GM18519 (cell line): ENCODE results near the gene NPAS2.

ENCODE experiments used
- ATAC-seq: cut with Tn5 transposase; IDR thresholded peaks from one replicate; pipeline ENCODE4 v1.9.1; 2021; ENCODE audit warnings: mild to moderate bottlenecking, moderate library complexity; ENCODE audit not compliant: unreplicated experiment, low FRiP score

The NPAS2 gene

GRCh38 chr2:100820523-100821254 lies 750 bp downstream of the NPAS2 start:
- ATAC-seq, result no peak

DNA sequence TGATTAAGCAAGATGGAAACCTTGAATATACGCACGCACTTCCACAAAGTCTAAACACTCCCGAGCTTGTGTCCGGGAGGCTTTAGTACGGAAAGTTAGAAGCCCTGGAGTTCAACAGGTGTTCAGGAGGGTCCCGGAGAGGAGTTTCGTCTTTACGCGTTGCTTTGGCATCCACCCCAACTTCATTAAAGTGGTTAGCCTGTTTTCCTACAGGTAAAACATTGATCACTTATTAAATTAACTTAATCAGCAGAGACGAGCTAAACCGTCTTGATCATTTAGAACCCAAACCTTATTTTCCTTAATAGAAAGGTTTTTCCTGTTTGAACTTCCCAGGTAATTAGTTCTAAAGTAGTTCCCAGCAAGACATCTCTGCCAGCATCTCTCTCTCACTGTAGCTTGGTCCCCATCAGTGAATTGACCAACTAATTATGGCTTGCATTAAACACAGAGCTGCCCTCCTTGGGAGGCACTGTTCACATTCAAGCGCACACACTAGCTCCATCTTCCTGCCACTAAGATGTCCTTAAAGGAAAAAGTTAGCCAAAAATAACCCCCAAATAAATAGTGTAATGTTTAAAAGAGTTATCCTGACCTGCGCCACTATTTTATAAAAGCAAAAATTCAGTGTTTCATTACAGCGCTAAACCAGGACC lies 1.4 kb downstream of the NPAS2 start:
- ATAC-seq, result no peak

DNA sequence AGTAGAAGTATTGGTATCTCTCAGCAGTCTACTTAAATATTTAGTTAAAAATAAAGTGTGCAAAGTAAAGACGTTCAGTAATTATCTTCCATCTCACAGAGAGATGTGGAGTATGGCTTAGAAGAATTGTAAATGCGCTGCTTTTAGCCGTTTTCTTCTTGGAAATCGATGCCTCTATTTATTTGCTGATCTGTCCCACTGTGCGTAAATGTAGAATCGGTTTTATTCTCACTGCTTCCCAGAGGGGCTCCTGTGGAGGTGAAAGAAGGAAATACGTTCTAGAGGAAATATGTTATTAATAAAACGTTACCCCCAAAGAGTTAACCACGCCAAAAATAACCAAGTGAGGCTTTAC lies 1.9 kb downstream of the NPAS2 start:
- ATAC-seq, result no peak

DNA sequence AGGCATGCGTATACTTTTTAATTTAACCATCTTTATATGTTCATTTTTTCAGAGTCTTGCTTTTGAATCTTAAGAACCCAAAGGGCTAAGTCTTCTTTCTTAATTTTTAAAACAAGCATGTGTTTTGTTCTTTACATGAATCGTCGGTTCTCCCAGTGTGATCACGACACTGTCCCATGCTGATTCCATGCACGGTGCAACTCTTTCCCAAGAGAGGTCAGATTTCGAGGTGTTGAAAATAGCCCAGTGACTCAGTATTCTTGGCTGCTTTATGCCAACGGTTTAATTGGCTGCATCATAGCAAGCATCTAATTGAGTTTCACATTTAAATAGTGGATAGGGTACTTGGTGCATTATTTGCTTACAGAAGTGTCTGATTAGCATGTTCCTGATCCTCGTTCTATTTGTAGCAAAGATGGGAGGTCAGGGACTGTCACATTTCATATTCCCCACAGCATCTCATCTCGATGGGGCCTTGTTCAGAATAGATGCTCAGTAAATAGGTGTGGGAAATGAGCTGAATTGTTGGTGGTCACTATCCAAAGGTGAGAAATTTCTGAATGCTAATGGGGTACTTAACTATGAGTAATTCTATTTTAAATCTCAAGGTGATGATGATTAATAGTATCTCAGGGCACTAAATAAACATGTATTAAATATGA lies 2.8 kb downstream of the NPAS2 start:
- ATAC-seq, result no peak

DNA sequence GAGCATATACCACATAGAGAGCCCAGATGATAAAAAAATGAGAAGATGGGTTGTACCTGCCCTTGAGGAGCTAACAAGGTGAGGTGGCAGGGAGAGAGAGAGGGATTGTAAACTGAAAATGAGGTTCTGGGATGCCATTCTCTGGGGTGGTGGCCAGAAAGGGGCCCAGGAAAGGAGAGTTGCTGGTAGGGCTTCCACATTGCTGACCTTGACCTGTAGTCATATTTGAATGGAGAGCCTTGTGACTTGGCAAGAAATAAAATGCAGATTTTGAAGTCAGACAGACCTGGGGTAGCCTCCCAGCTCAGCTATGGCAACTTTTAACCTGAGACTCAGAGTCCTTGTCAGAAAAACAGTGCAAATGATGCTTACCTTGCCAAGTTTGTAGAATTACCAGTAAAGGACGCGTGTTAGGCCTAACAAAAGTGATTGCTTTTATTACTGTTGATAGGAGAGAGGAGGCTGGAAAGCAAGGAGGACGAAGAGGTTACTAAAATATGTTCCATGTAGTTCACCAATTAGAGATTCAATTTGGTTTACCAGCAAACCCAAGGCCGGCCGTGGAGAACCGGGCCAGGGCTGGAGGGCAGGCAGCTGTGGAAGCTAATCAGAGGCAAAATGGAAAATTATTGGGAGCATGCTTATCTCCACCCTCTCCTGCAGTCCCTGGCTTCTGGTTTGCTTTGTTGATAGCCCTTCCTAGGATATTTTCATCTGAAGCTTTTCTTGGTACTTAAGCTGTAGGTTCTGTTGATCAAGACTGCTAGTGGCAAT lies 3.9 kb downstream of the NPAS2 start:
- ATAC-seq, result no peak

DNA sequence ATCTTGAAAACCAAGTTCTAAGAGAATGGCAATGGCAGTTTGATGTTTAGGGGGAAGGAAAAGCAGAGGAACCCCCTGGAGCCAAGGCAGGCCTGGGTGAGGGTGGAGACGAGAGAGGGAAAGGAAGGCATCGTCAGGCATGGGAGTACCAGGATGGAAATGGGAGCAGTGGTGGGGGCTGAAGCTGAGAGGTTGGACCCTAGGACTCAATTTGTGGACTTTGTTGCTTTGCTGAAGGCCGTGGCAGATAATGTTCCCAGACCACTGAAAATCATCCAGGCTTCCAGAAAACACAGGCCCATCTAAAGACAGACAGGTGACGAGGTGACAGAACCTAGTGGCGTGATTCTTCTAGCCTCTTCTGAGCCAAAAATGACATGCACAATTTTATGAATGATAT lies 4.9 kb downstream of the NPAS2 start:
- ATAC-seq, result no peak

GRCh38 chr2:100826494-100826893 lies 6.6 kb downstream of the NPAS2 start:
- ATAC-seq, result no peak

DNA sequence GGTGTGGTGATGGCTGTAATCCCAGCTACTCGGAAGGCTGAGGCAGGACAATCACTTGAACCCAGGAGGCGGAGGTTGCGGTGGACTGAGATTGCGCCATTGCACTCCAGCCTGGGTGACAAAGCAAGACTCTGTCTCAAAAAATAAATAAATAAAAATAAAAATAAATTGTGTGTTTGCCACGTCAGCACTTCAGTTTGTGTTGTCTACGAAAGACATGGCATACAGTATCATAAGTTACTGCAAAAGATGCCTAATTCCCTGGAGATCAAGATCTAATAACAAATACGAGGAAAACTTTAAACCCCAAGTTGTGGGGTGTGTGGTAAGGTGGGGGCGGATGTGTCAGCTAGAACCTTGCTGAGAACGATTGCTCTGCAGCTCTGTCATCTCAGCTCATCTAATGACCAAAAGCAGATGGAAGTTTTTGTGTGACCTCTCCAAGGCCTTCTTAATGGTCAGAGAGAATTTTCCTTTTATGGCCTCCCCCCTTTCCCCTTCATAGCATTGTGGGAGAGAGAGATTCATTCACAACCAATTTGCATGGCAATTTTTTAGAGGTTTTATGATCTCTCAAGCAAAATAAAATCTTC lies 11.3 kb downstream of the NPAS2 start:
- no peak for ATAC-seq

DNA sequence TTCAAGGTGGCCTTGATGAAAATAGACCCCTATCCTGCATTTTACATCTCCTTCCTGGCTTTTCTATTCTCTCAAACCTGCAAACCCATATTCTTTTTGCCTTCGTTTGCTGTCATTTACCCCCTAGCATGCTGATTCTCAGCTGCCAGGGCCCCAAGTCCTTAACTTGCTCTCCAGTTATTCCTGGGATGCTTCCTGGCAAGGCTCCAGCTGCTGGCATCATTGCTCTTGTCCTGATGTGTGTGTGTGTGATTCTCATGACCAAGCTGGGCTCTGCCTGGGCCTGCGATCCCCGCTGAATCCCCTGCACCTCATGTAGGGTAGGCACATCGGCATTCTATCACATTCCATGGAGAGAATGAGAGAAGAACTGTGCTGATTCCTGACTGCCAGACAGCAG lies 11.9 kb downstream of the NPAS2 start:
- no peak for ATAC-seq

- ATAC-seq, result no peak
These were observed 12.9 kb downstream of the NPAS2 start for GRCh38 chr2:100832885-100833284.

DNA sequence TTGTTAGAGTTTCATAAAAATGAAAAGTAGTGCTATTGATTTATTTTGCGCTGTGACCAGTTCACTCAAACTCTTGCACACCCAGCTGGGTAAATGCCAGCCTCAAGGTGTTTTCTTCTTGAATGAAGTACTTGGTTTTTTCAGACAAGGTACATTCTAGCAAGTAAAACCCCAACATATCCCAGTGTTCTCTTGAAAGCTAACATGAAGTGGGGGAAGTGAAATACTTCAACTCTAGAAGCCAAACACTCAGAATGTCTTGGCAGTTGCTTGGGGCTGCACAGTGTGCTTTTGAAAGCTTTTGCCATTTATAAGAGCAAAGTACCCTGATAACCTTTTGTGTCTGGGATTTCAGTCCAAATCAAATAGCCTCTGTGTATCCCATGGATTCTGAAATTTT lies 13.4 kb downstream of the NPAS2 start:
- ATAC-seq, result no peak

DNA sequence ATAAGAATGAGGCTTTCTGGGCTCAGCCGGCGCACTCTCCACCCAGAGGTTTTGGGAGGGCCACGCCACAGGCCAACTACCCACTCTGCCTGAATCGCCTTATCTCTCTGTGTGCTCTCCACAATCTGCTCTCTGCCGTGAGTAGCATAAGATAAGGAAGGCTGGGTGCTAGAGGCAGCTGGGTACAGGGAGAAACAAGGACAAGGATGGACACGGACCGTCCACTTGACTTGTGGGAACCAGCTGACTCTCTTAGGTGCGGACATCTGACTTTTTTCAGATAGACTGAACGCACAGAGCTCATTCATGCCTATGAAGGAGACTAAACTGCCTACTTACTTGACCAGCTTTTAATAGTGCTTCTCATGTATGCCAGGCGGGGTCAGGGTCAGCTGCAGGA lies 14.3 kb downstream of the NPAS2 start:
- ATAC-seq, result no peak

- ATAC-seq, result no peak
These were observed 15.2 kb downstream of the NPAS2 start for GRCh38 chr2:100835006-100835659.

DNA sequence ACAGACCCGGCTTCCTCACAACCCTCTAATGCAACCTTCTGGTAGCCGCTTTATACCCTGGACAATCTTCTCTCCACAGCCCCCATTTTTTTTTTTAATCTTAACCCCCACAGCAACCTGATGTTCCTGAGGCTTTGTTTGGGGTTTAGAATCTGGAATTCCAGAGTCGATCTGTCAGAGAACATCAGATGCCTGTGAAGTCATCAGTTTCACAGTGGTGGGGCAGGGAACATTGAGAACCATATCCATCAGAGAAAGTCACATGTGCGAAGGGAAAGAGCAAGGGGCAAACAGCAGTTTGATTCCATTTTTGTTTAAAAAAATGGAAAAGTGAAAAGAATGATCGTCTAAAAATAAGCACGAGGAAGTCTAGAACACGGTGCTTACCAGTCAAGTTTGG lies 20.6 kb downstream of the NPAS2 start:
- ATAC-seq, result no peak

DNA sequence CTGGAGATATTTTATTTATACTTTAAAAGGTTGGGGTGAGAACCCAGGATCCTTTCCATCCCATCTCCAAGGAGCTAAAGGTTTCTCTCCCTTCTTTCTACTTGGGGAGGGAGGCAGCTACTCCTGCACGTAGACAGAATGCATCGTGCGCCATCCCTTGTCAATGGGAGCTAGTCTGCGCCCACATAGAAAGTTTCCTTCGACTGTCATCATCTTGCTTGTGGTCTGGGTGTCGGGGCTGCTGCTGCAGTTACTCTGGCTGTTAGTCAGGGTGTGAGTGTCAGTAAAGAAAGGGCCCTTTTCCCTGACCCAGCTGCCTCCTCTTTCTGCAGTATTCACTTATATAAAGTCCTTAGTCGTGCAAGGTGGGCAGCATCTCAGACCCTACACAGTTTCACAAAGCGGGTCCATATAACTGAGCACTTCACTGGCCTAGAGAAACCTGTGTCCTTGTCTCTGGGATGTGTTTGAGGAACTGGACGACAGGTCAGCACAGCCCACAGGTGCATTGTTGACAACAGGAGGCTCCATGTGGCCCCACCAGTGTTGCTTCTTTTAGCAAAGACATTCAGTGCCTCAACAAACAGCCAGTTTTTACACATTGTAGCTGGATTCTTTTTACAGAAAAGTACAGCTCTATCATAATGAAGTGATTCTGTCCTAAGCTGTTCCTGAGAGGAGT lies 22.4 kb downstream of the NPAS2 start:
- ATAC-seq, result no peak

DNA sequence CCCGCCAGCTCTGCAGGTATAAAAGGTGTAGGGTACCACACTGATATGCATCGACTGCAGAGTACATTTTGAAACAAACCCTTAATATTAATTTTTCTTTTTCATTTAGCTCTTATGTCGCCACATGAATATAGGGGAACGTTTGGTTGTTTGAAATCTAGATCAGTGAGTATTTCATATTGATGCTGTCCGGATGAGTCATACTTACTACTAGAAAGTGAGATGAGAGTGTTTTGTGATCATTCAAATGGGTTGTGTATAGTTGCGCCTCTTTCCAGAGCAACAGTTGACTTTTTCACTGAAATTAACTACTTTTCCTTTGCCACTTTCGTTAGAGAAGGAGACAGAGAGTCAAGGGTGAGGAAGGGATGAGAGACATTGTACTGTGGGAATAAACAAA lies 24.6 kb downstream of the NPAS2 start:
- ATAC-seq, result no peak

- no peak for ATAC-seq
These were observed 25.4 kb downstream of the NPAS2 start for GRCh38 chr2:100845141-100845991.

DNA sequence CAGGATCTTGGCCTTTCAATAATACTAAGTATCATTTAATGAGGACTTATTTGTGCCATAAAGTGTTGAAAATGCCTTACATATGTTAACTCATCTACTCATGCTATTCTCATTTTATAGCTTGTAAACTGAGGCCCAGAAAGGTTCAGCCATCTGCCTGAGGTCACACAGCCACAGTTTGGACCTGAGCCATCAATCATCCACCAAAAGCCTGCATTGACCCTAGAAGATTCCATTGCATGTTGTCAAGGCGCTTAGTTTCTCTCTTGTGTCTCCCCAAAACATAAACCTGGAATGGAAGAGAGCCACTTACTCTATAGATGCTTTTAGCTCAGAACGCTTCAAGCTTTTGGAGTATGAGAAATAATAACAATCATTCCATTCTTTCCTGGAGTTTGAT lies 26.8 kb downstream of the NPAS2 start:
- ATAC-seq, result no peak

GRCh38 chr2:100852447-100852846 lies 32.5 kb downstream of the NPAS2 start:
- no peak for ATAC-seq
